D721Med (cell line): ENCODE data around the gene MKX.

Source experiments
- DNase-seq: peaks from one replicate; pipeline ENCODE4 v3.0.0; 2011; ENCODE audit warnings: low spot score; ENCODE audit not compliant: insufficient read length
- FAIRE-seq: peaks from 2 replicates; lab custom pipeline; 2011; peaks lifted over from hg19 to GRCh38; lab: Jason Lieb, UNC
- TF ChIP-seq, protein P1 (sequence below): IDR thresholded peaks from 2 replicates; pipeline ENCODE4 v1.5.1; 2012; ENCODE audit warnings: mild to moderate bottlenecking, control low read depth; ENCODE audit not compliant: insufficient read depth; ENCODE audit errors: missing control alignments

Gene MKX

GRCh38 chr10:27626890-27627289 is 118.7 kb downstream of the MKX start:
- DNase-seq, result no peak
- FAIRE-seq, result no peak
- TF ChIP-seq, protein P1, sequence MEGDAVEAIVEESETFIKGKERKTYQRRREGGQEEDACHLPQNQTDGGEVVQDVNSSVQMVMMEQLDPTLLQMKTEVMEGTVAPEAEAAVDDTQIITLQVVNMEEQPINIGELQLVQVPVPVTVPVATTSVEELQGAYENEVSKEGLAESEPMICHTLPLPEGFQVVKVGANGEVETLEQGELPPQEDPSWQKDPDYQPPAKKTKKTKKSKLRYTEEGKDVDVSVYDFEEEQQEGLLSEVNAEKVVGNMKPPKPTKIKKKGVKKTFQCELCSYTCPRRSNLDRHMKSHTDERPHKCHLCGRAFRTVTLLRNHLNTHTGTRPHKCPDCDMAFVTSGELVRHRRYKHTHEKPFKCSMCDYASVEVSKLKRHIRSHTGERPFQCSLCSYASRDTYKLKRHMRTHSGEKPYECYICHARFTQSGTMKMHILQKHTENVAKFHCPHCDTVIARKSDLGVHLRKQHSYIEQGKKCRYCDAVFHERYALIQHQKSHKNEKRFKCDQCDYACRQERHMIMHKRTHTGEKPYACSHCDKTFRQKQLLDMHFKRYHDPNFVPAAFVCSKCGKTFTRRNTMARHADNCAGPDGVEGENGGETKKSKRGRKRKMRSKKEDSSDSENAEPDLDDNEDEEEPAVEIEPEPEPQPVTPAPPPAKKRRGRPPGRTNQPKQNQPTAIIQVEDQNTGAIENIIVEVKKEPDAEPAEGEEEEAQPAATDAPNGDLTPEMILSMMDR, result no peak

- DNase-seq, result no peak
- FAIRE-seq, result no peak
- TF ChIP-seq, protein P1, result no peak
Measured at GRCh38 chr10:27625452-27626211, 120.0 kb downstream of the MKX start.

DNA sequence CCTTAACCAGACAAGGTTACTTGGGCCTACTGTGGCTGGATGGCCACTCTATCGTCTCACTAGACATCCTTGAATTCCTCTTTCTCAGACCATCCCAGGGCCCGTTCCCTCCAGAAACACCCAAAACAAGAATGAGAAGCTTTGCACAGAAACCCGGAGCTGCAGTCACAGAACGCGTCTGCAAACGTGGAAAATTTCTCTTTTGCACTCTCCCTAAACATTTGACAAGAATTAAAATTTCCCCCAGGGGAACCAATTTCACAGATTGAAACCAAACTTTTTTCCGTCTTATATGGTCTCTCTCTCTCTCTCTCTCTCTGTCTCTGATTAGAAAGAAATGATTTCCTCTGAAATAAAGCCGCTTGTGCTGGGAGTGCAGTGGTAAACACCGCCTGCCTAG is 120.7 kb downstream of the MKX start:
- TF ChIP-seq, protein P1, result no peak
- FAIRE-seq, result no peak

More for the DNA sequence above, 120.7 kb downstream of the MKX start:
- no peak for DNase-seq
